GM04504 (cell line): ENCODE measurements around the gene LRRC8D.

Experiments
- DNase-seq: peaks from one replicate; pipeline ENCODE4 v3.0.0-alpha.2; 2012; ENCODE audit warnings: low read depth

LRRC8D gene

GRCh38 chr1:89807983-89808382 is 12.8 kb upstream of the LRRC8D start:
- DNase-seq = no peak

- no peak for DNase-seq
Observed at GRCh38 chr1:89808441-89809117, 12.3 kb upstream of the LRRC8D start.

DNA sequence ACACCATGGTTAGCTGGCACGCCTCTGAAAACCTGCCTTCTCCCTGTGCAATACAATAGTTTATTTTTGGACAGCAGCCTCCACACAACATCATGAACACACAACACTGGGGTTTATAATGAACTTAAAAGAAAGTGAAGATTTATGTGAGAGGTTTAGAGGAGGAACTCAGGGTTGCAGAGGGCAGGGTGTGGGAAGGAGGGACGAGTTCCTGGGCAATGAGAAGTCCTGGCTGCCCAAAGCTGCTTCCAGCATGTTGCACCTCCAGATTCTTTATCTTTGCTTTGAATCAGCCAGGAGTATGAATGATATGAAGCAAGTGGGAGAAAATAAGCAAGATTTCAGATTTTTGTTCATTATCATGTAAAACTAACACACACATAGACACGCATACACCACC is 11.3 kb upstream of the LRRC8D start:
- no peak for DNase-seq

GRCh38 chr1:89810302-89810701 is 10.5 kb upstream of the LRRC8D start:
- DNase-seq = no peak

GRCh38 chr1:89810880-89811279 is 10.0 kb upstream of the LRRC8D start:
- DNase-seq = no peak

- DNase-seq = no peak
Observed at GRCh38 chr1:89812992-89813391, 7.8 kb upstream of the LRRC8D start.

GRCh38 chr1:89815040-89815439 is 5.8 kb upstream of the LRRC8D start:
- DNase-seq = no peak

DNA sequence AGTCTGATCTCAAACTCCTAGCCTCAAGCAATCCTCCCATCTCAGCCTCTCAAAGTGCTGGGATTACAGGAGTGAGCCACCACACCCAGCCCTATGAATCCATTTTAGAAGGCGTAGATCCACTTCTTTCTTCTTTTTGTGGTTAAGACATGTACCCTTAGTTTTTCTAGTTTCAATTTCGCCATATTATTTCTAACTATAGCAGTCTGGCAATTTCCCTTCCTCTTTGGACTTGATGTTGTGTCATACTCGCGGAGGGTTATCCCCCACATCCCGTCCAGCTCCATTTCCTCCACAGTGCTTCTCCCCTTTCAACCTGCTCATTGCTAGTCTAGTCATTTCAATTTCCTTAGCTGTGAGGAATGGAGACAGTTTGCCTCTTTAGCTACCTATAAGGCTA is 5.2 kb upstream of the LRRC8D start:
- no peak for DNase-seq

- DNase-seq = no peak
Observed at GRCh38 chr1:89816366-89816765, 4.5 kb upstream of the LRRC8D start.

DNA sequence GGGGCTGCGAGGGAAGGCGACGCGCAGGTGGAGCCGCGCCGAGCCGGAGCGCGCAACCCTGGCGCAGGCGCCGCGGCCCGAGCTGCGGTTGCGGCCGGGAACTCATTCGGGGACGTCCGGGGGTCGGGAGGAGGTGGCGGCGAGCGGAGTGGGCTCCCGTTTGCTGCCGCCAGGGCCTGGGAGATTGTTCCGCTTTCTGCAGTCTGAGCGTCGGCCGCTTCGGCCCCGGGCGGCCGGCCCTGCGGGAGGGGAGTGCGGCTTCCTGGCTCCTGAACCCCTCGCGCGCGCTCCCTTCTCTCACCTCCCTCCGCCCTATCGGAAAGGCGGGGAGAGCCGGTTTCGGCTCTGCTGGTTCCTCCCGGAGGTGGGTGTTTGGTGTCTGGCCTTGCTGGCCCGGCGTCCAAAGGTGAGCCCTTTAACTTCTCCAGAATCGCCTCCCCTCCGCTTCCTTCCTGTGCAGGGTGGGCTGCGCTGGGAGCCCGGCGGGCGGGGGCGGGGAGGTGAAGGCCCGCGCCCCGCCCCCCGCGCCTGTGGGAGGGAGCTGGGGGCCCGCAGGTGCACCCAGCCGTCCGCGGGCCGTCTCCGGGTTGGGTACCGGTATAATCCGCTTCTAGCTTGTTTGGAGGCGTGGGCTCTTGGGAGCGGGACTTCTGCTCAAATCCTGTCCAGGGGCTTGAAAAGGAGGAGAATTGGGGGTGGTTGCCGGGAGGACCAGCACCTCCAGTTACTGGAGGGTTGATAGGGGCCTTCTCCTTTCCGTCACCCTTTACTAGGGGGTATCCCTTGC is 683 bp downstream of the LRRC8D start:
- no peak for DNase-seq

- DNase-seq = no peak
Observed at GRCh38 chr1:89822109-89822962, 1.5 kb downstream of the LRRC8D start.

DNA sequence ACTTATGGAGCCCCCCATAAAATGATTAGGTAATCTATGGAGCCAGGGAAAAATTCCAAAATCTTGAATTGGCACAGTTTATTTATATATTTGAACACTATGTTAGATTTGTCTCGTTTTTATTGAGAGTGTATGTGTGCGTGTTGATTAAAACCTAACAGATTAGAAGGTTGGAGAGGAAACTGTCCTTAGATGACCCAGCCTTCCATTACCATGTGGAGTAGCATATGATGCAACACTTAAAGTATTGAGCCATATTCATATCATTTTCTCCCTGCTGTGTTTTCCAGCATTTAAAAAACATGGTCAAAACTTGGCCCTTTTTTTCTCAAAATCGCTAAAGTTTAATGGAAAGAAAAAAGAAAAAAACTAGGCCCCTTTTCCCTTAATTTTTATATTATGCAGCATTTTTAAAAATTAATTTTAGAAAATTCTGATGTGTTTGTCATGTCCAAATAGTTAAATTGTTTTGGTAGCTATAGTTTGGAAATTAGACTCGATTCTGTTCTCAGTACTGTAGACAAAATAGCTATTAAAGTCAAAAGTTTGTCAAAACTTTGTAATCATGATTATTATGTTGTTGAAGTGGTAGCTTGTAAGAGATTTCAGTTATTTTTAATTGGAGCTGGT is 2.3 kb downstream of the LRRC8D start:
- DNase-seq = no peak

- DNase-seq = no peak
Observed at GRCh38 chr1:89823679-89824292, 3.0 kb downstream of the LRRC8D start.

GRCh38 chr1:89826594-89826993 is 5.8 kb downstream of the LRRC8D start:
- DNase-seq = no peak

GRCh38 chr1:89827330-89827729 is 6.5 kb downstream of the LRRC8D start:
- no peak for DNase-seq

DNA sequence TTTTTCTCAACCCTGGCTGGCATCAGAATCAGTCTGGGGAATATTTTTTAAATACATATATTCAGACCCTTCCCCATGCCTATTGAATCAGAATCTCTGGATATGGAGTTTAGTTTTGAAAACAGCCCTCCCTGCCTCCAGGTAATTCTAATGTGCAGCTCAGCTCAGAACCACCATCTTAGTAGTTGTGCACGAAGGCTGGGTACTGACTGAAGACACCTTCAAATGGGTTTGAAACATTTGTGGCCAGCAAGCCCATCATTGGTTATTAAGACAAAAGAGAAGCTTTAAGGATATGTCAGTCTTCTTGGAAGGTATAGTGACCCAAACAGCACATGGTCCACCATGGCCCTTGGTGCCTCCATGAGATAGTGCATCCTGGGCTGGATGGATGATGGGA is 7.1 kb downstream of the LRRC8D start:
- DNase-seq = no peak

- DNase-seq = no peak
Observed at GRCh38 chr1:89829186-89829585, 8.4 kb downstream of the LRRC8D start.

GRCh38 chr1:89831462-89832120 is 10.8 kb downstream of the LRRC8D start:
- DNase-seq = no peak

GRCh38 chr1:89832496-89833127 is 11.8 kb downstream of the LRRC8D start:
- DNase-seq = no peak

- no peak for DNase-seq
Observed at GRCh38 chr1:89833183-89834082, 12.6 kb downstream of the LRRC8D start.
